ENCODE results near the gene CCDC91. TPM values are rescaled to one million over a fixed set of nuclear protein-coding genes. Genes with fewer than 3 reads are reported as not detected.

The CCDC91 gene
- total RNA-seq, 4 donors from 2014 or later = 19.0 to 38.1 (median 23.1) TPM

DNA sequence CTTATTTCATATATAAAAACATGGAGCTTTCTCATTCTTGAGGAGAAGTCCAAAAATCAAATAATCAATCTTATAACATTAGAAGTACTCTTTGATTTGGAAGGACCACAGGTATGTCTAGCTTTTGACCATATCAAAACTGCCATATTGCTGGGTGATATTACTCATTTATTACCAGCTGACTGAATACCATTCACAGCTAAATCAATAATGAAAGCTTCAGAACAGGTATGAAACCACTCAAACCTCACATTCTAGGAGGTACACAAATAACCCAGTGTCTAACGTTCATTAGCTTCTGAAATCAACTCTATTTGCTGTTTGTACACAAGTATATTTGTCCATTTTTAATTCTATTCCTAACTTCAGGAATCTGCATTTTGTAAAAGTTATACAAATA is 16.8 kb upstream of the CCDC91 start:
- H3K4me3 ChIP-seq = no peak overlapping the region
- no peaks in the 10 kb centered on the region for H3K27me3 ChIP-seq
- H3K4me1 ChIP-seq = no peaks in the 10 kb centered on the region
- H3K9me3 ChIP-seq = no peaks in the 10 kb centered on the region
- no peak overlapping the region for H3K27ac ChIP-seq
- H3K36me3 ChIP-seq = no peaks in the 10 kb centered on the region
- WGBS = 87% methylated on average over 1 of the region's 1 CpG
- TF ChIP-seq POLR2AphosphoS5 (IDR thresholded peaks at IDR 0.05) = no peak
- no peak for DNase-seq (ENCODE audit: low spot score in 2 of 2)

DNA sequence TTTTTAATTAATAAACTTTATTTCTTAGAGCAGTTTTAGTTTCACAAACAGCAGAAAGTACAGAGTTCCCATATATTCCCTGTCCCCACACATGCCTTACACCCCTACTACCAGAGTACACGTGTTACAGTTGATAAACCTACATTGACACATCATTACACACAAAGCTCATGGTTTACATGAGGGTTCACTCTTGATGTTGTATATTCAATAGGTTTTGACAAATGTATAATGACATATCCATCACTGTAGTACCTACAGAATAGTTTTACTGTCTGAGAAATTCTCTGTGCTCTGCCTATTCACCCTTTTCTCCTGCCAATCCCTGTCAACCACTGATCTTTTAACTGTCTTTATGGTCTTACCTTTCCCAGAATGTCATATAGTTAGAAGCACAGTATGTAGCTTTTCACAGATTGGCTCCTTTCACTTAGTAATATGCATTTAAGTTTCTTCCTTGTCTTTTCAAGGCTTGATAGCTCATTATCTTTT is 15.1 kb upstream of the CCDC91 start:
- Histone ChIP-seq H3K9me3 (no peaks in the 10 kb centered on the region), H3K27ac (no peak overlapping the region), H3K4me3 (no peak overlapping the region), H3K36me3 (no peaks in the 10 kb centered on the region), H3K4me1 (no peaks in the 10 kb centered on the region), H3K27me3 (no peaks in the 10 kb centered on the region)
- no peak for TF ChIP-seq EP300 (IDR thresholded peaks at IDR 0.05)
- TF ChIP-seq, protein P1, sequence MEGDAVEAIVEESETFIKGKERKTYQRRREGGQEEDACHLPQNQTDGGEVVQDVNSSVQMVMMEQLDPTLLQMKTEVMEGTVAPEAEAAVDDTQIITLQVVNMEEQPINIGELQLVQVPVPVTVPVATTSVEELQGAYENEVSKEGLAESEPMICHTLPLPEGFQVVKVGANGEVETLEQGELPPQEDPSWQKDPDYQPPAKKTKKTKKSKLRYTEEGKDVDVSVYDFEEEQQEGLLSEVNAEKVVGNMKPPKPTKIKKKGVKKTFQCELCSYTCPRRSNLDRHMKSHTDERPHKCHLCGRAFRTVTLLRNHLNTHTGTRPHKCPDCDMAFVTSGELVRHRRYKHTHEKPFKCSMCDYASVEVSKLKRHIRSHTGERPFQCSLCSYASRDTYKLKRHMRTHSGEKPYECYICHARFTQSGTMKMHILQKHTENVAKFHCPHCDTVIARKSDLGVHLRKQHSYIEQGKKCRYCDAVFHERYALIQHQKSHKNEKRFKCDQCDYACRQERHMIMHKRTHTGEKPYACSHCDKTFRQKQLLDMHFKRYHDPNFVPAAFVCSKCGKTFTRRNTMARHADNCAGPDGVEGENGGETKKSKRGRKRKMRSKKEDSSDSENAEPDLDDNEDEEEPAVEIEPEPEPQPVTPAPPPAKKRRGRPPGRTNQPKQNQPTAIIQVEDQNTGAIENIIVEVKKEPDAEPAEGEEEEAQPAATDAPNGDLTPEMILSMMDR (IDR thresholded peaks at IDR 0.05) = no peak
- no peak for TF ChIP-seq POLR2AphosphoS5 (IDR thresholded peaks at IDR 0.05)
- no peak for TF ChIP-seq POLR2A (IDR thresholded peaks at IDR 0.05)
- 97% methylated on average over 1 of the region's 1 CpG for WGBS
- DNase-seq (ENCODE audit: low spot score in 2 of 2) = no peak

DNA sequence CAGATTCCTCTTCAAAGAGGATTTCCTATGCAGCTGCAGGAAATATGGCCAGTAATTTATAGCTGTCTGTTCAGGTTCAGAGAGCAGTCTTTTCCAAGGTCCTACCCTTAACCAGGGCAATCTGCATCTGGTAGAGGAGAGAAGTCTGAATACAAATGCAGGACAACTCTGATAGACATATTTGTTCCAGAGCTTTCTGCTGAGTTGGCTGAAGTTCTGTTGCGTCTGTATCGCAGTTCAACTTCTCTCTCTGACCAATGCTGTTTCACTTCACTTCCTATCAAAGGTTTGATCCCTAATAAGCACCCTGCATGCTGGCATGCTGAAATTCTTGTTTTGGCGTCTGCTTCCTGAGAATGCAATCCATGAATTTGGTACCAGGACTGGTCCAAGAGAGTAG is 14.0 kb upstream of the CCDC91 start:
- no peak overlapping the region for H3K27ac ChIP-seq
- H3K4me3 ChIP-seq = no peak overlapping the region
- H3K27me3 ChIP-seq = no peaks in the 10 kb centered on the region
- H3K36me3 ChIP-seq = no peaks in the 10 kb centered on the region
- TF ChIP-seq POLR2A (IDR thresholded peaks at IDR 0.05) = no peak
- no peak for DNase-seq (ENCODE audit: low spot score in 2 of 2)
- no peaks in the 10 kb centered on the region for H3K9me3 ChIP-seq
- no peaks in the 10 kb centered on the region for H3K4me1 ChIP-seq
- 85% methylated on average over 3 of the region's 3 CpGs for whole genome bisulfite sequencing

DNA sequence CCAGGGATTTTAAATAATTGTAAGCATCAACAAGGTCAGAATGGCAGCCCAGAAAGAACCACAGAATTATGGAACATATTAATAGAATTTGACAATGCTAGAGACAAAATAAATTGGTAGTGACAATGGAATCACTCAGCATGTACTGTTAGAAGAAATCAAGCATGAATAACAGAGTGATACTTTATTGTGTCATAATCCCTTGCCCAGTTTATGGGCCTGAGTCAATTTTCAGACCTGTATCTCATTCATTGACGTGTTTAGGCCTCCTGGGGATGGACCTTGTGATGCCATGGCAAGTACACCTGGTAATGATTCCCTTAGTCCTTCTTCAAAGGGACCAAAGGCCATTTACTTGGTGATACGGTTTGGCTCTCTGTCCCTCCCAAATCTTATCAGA is 12.8 kb upstream of the CCDC91 start:
- Histone ChIP-seq H3K27me3 (no peaks in the 10 kb centered on the region), H3K27ac (no peak overlapping the region), H3K36me3 (no peaks in the 10 kb centered on the region), H3K9me3 (no peaks in the 10 kb centered on the region), H3K4me3 (no peak overlapping the region), H3K4me1 (no peaks in the 10 kb centered on the region)
- DNase-seq (ENCODE audit: low spot score in 2 of 2) = no peak
- 74% methylated on average over 2 of the region's 2 CpGs for WGBS
- TF ChIP-seq EP300 (IDR thresholded peaks at IDR 0.05) (no peak), POLR2A (IDR thresholded peaks at IDR 0.05) (no peak)

DNA sequence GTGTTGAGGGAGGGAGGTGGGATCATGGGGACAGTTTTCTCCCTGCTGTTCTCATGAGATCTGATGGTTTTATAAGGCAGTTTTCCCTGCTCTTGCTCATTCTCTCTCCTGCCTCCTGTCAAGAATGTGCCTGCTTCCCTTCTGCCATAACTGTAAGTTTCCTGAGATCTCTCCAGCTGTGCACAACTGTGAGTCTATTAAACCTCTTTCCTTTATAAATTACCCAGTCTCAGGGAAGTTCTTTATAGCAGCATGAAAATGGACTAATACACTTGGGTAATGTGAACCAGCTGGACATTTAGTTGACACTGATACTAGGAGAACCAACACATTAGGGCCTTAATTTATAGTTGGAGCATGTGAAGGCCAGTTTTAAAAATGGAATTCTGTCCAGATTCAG is 12.4 kb upstream of the CCDC91 start:
- no peak overlapping the region for H3K4me3 ChIP-seq
- no peaks in the 10 kb centered on the region for H3K4me1 ChIP-seq
- H3K27me3 ChIP-seq = no peaks in the 10 kb centered on the region
- no peaks in the 10 kb centered on the region for H3K36me3 ChIP-seq
- DNase-seq (ENCODE audit: low spot score in 2 of 2) = no peak
- no peak overlapping the region for H3K27ac ChIP-seq
- no peaks in the 10 kb centered on the region for H3K9me3 ChIP-seq
- no peak for TF ChIP-seq POLR2A (IDR thresholded peaks at IDR 0.05)
- TF ChIP-seq, protein P1 (IDR thresholded peaks at IDR 0.05) = no peak
- no peak for TF ChIP-seq EP300 (IDR thresholded peaks at IDR 0.05)
- no peak for TF ChIP-seq POLR2AphosphoS5 (IDR thresholded peaks at IDR 0.05)

DNA sequence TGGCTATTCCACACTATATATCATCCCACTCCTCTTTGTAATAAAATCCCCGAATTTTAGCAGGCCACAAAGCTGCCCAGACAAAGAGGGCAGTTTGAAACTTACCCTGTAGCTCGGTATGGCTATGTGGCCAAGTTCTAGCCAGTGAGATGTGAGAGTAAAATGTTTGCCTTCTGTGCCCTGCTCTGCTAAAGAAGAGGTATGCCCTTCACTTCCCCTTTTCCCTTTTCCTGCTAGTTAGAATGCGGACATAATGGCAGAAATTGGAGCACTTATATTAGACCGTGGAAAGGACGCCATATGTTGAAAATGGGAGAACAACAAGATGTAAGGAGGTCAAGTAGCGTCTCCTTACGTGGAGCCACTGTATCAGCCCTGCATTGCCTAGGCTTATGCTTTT is 11.5 kb upstream of the CCDC91 start:
- H3K4me1 ChIP-seq = no peaks in the 10 kb centered on the region
- H3K9me3 ChIP-seq = no peaks in the 10 kb centered on the region
- DNase-seq (ENCODE audit: low spot score in 2 of 2) = no peak
- no peaks in the 10 kb centered on the region for H3K36me3 ChIP-seq
- TF ChIP-seq, protein P1 (IDR thresholded peaks at IDR 0.05) = no peak
- no peak for TF ChIP-seq POLR2AphosphoS5 (IDR thresholded peaks at IDR 0.05)
- no peak for TF ChIP-seq EP300 (IDR thresholded peaks at IDR 0.05)
- no peak for TF ChIP-seq POLR2A (IDR thresholded peaks at IDR 0.05)
- no peak overlapping the region for H3K27ac ChIP-seq
- no peaks in the 10 kb centered on the region for H3K27me3 ChIP-seq
- H3K4me3 ChIP-seq = no peak overlapping the region
- 91% methylated on average over 7 of the region's 7 CpGs for WGBS

DNA sequence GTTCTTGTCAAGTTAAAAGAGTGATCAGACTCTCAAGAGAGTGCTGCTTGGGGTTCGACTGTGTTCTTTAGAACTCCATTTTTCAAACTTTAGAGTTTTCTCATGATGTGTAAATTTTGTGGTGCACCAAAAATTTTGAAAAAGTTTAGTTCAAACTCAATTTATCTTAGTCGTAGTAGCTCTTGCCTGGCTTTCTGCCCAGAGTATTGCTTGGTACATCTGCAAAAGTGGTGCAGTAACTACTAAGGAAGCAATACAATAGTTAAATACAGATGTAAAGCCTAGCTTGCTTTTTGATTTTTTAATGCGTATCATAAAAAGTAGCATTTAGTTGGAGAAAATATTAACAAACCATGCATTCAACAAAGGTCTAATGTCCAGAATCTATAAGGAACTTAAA is 9.5 kb upstream of the CCDC91 start:
- Histone ChIP-seq H3K27me3 (no peaks in the 10 kb centered on the region), H3K36me3 (no peaks in the 10 kb centered on the region), H3K27ac (no peak overlapping the region), H3K9me3 (no peaks in the 10 kb centered on the region), H3K4me3 (no peak overlapping the region), H3K4me1 (no peaks in the 10 kb centered on the region)
- no peak for DNase-seq (ENCODE audit: low spot score in 2 of 2)
- TF ChIP-seq POLR2A (IDR thresholded peaks at IDR 0.05) = no peak
- no peak for TF ChIP-seq POLR2AphosphoS5 (IDR thresholded peaks at IDR 0.05)
- no peak for TF ChIP-seq EP300 (IDR thresholded peaks at IDR 0.05)
- TF ChIP-seq, protein P1 (IDR thresholded peaks at IDR 0.05) = no peak
- 74% methylated on average over 3 of the region's 3 CpGs for WGBS

Measured in suprapubic skin (tissue), 4 donors.